ENCODE measurements around the gene IBTK.
A peak's percentile ranks its signal among the peaks of the same experiment; 100 is the strongest.
"Not testable (repeated sequence)": the region's sequence is repeated elsewhere in the genome, so short reads cannot be mapped to it uniquely, and the experiment has no call there.

The IBTK gene, protein sequence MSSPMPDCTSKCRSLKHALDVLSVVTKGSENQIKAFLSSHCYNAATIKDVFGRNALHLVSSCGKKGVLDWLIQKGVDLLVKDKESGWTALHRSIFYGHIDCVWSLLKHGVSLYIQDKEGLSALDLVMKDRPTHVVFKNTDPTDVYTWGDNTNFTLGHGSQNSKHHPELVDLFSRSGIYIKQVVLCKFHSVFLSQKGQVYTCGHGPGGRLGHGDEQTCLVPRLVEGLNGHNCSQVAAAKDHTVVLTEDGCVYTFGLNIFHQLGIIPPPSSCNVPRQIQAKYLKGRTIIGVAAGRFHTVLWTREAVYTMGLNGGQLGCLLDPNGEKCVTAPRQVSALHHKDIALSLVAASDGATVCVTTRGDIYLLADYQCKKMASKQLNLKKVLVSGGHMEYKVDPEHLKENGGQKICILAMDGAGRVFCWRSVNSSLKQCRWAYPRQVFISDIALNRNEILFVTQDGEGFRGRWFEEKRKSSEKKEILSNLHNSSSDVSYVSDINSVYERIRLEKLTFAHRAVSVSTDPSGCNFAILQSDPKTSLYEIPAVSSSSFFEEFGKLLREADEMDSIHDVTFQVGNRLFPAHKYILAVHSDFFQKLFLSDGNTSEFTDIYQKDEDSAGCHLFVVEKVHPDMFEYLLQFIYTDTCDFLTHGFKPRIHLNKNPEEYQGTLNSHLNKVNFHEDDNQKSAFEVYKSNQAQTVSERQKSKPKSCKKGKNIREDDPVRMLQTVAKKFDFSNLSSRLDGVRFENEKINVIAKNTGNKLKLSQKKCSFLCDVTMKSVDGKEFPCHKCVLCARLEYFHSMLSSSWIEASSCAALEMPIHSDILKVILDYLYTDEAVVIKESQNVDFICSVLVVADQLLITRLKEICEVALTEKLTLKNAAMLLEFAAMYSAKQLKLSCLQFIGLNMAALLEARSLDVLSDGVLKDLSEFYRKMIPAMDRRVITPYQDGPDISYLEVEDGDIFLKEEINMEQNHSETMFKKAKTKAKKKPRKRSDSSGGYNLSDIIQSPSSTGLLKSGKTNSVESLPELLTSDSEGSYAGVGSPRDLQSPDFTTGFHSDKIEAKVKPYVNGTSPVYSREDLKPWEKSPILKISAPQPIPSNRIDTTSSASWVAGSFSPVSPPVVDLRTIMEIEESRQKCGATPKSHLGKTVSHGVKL (N-terminal part only)

GRCh38 chr6:82247505-82248272 lies at the start of gene IBTK:
TSS of gene IBTK (minus strand) at chr6:82247744. CDS start at chr6:82240486, 7,258 bp downstream.
- peak; percentile 84 for DNase-seq (ENCODE audit: low read depth in 2 of 2)

DNA sequence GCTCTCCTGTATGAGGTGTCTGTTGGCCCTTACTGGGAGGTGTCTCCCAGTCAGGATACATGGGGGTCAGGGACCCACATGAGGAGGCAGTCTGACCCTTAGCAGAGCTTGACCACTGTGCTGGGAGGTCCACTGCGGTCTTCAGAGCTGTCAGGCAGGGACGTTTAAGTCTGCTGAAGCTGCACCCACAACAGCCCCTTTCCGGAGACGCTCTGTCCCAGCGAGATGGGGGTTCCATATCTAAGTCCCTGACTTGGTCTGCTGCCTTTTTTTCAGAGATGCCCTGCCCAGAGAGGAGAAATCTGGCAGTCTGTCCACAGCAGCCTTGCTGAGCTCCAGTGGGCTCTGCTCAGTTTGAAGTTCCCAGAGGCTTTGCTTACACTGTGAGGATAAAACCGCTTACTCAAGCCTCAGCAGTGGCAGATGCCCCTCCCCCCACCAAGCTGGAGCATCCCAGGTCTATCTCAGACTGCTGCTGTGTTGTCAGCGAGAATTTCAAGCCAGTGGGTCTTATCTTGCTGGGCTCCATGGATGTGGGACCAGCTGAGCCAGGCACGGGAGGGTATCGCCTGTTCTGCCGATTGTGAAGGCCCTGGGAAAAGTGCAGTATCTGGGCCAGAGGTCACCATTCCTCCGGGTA lies 36.3 kb upstream of the IBTK start:
- DNase-seq (ENCODE audit: low read depth in 2 of 2) = no peak

DNA sequence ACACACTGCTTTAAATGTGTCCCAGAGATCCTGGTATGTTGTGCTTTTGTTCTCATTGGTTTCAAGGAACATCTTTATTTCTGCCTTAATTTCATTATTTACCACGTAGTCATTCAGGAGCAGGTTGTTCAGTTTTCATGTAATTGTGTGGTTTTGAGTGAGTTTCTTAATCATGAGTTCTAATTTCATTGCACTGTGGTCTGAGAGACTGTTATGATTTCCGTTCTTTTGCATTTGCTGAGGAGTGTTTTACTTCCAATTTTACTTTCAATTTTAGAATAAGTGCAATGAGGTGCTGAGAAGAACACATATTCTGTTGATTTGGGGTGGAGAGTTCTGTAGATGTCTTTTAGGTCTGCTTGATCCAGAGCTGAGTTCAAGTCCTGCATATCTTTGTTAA lies 34.0 kb upstream of the IBTK start:
- not testable (repeated sequence) for DNase-seq (ENCODE audit: low read depth in 2 of 2)

DNA sequence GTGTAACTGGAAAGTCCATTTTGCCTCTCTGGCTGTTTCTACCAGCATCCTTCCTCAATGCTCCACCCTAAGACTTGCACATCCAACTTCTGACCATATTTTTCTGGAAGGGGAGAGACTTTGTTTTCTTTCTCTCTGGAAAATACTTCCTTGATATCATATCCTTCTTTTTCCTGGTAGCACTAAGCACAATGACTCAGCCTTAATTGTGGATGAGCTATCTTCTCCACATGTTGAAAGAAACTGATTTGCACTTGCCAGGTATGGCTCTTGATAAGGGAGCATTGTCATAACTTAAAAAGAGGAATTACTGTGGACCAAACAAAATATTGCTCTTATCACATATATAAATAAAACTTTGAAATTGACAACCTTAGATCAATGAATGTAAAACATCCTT lies 30.1 kb upstream of the IBTK start:
- no peak for DNase-seq (ENCODE audit: low read depth in 2 of 2)

DNA sequence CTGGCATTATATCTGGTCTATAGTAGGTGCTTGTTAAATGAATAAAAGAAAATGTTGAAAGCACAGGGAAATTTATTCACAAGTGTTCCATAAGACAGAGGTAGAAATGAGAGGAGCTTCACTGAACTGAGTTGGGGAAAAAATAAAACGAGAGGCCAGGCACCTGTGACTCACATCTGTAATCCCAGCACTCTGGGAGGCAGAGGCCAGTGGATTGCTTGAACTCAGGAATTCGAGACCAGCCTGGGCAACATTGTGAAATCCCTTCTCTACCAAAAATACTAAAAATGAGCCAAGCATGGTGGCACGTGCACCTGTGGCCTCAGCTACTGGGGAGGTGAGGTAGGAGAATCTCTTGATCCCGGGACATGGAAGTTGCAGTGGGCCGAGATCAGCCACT lies 28.1 kb upstream of the IBTK start:
- no peak for DNase-seq (ENCODE audit: low read depth in 2 of 2)

- no peak for DNase-seq (ENCODE audit: low read depth in 2 of 2)
Observed at GRCh38 chr6:82273295-82273694, 25.8 kb upstream of the IBTK start.

DNA sequence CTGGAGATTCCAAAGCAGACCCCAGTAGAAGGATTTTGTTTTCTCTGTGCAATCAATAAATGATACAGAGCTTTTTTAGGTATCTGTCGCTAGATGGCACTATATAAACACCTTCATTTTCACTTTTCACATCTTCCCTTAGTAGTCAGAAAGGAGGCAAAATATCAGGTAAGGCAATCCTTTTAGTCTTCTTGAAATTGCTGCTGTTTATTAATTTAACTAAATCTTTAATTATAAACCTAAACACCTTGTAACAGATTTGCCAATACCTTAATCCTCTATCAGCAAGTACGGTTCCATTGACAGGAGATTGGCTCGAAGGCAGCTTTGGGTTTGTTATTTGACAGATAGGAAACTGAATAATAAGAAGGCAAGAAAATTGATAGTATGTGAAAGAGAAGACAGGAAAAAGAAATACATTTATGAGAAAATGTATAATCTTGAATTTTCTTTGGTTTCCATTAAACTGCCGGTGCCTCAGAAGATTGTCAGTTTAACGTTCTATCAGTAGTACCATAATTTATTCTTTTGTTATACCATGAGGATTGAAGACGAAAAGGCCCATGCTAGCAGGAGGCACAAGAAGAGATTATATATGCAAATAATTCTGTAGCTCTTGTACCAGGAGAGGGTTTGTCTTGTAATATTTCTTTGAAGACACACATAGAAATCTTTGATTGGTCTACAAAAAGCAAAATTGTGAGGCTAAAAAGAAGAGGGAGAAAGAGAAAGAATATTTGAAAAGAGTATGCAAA lies 23.5 kb upstream of the IBTK start:
- no peak for DNase-seq (ENCODE audit: low read depth in 2 of 2)

DNA sequence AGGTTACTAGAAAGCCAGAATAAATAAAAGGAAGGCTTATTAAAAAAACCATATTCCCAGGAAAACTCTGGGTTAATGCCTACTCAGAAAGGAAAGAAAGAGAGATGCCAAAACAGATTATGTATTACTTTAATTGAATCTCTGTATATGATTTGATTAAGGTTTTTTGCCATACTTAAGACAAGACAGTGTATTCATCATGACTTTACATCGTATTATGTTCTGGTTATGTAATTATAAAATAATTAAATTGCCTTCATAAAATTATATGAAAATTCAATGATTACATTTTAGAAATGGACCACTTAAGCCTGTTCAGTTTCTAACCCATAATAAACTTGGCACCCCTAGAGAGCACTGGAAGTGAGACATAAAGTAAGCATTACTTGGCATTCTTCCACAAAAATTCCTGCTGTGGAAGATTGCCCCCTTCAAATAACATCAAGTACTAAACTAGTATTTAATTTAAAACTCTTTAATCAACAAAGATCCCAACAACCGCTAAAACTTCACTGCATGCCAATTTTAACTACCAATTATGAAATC lies 20.8 kb upstream of the IBTK start:
- DNase-seq (ENCODE audit: low read depth in 2 of 2) = no peak

DNA sequence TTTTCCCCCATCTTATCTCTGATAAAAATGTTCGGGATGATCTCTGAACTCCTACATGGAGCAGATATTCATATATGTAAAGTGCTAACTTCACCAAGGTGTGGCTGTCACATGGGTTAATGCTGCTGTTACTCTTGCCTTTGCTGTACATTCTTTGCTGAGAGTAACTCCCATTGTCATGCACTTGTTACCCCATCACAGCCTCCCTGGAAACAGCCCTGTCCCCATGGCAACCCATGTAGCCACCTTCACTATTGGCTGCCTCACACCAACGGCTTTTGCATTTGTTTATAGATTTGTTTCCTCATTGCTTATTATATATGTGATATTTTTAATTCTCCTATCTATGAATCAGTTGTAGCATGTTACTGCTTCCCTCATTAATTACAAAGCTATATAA lies 17.3 kb upstream of the IBTK start:
- no peak for DNase-seq (ENCODE audit: low read depth in 2 of 2)

- DNase-seq (ENCODE audit: low read depth in 2 of 2) = no peak
Observed at GRCh38 chr6:82264321-82264720, 16.8 kb upstream of the IBTK start.

GRCh38 chr6:82263916-82264315 lies 16.4 kb upstream of the IBTK start:
- no peak for DNase-seq (ENCODE audit: low read depth in 2 of 2)

GRCh38 chr6:82260997-82261732 lies 13.6 kb upstream of the IBTK start:
- no peak for DNase-seq (ENCODE audit: low read depth in 2 of 2)

GRCh38 chr6:82259389-82259788 lies 11.8 kb upstream of the IBTK start:
- no peak for DNase-seq (ENCODE audit: low read depth in 2 of 2)

DNA sequence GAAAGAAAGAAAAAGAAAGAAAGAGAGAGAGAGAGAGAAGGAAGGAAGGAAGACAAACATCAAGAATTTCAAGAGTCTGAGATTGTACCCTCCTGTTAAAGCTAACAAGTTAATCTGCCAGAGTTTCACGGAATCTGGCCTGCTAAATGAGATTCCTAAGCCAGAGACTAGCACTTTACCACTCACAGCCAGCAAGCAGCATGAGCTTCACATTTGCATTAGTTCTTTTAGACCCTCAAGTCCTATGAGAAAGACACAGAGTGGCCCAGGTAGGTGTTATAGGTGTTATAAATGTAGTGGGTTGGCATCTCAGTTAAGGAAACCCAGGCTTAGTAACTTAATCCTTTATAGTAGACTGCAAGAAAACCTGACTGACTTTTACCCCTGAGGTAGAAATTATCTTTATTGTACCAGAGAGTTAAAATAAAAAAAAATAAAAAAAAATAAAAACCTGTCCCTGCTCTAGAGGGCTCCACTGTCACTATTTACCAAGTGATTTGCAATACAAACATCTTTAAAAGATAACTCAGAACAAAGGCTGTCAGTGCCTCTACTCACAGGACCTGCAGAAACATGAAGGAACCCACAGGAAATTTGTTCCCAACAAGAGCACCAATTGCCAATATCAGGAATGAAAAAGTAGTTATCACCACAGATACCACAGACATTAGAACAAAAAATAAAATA lies 9.7 kb upstream of the IBTK start:
- no peak for DNase-seq (ENCODE audit: low read depth in 2 of 2)

DNA sequence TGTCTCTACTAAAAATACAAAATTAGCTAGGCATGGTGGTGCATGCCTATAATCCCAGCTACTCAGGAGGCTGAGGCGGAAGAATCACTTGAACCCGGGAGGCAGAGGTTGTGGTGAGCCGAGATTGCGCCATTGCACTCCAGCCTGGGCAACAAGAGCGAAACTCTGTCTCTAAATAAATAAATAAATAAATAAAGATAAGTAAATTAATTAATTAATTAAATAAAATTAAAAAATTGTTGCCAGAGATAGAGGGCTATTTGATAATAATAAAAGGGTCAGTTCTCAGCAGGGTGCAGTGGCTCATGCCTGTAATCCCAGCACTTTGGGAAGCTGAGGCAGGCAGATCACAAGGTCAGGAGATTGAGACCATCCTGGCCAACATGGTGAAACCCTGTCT lies 7.2 kb upstream of the IBTK start:
- not testable (repeated sequence) for DNase-seq (ENCODE audit: low read depth in 2 of 2)

DNA sequence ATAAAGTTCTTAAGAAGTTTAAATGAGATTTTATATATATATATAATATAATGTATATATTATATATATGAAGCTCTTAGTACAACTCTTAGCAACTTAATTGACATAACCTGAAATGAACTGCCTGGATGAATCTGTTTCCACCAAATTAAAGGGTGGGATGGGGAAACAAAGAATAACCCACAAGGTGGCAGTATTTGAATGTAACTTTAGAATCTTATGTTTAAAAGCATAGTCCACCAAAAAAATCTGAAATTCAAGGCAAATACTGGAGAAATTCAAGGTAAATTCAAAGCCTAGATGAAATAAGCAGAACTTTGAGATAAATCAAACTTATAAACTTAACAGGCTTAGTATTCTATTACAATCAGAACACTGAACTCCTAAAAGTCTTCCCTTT lies 4.4 kb upstream of the IBTK start:
- DNase-seq (ENCODE audit: low read depth in 2 of 2) = no peak

- DNase-seq (ENCODE audit: low read depth in 2 of 2) = no peak
Observed at GRCh38 chr6:82249381-82250253, 2.1 kb upstream of the IBTK start.

- DNase-seq (ENCODE audit: low read depth in 2 of 2) = no peak
Observed at GRCh38 chr6:82248273-82248735, 760 bp upstream of the IBTK start.

Data from stimulated activated CD8-positive, alpha-beta memory T cell treated with anti-CD3 and anti-CD28 coated beads, Interleukin-15, amount 100 ng/mL, for 48 hours (primary cell).